GM04503 (cell line): ENCODE results near the gene PAN2.
A peak's percentile ranks its signal among the peaks of the same experiment; 100 is the strongest.
"Not testable (repeated sequence)": the region's sequence is repeated elsewhere in the genome, so short reads cannot be mapped to it uniquely, and the experiment has no call there.

Source experiments
- DNase-seq: peaks from one replicate; pipeline ENCODE4 v3.0.0-alpha.2; 2012; ENCODE audit warnings: low read depth

PAN2 gene, protein sequence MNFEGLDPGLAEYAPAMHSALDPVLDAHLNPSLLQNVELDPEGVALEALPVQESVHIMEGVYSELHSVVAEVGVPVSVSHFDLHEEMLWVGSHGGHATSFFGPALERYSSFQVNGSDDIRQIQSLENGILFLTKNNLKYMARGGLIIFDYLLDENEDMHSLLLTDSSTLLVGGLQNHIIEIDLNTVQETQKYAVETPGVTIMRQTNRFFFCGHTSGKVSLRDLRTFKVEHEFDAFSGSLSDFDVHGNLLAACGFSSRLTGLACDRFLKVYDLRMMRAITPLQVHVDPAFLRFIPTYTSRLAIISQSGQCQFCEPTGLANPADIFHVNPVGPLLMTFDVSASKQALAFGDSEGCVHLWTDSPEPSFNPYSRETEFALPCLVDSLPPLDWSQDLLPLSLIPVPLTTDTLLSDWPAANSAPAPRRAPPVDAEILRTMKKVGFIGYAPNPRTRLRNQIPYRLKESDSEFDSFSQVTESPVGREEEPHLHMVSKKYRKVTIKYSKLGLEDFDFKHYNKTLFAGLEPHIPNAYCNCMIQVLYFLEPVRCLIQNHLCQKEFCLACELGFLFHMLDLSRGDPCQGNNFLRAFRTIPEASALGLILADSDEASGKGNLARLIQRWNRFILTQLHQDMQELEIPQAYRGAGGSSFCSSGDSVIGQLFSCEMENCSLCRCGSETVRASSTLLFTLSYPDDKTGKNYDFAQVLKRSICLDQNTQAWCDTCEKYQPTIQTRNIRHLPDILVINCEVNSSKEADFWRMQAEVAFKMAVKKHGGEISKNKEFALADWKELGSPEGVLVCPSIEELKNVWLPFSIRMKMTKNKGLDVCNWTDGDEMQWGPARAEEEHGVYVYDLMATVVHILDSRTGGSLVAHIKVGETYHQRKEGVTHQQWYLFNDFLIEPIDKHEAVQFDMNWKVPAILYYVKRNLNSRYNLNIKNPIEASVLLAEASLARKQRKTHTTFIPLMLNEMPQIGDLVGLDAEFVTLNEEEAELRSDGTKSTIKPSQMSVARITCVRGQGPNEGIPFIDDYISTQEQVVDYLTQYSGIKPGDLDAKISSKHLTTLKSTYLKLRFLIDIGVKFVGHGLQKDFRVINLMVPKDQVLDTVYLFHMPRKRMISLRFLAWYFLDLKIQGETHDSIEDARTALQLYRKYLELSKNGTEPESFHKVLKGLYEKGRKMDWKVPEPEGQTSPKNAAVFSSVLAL

DNA sequence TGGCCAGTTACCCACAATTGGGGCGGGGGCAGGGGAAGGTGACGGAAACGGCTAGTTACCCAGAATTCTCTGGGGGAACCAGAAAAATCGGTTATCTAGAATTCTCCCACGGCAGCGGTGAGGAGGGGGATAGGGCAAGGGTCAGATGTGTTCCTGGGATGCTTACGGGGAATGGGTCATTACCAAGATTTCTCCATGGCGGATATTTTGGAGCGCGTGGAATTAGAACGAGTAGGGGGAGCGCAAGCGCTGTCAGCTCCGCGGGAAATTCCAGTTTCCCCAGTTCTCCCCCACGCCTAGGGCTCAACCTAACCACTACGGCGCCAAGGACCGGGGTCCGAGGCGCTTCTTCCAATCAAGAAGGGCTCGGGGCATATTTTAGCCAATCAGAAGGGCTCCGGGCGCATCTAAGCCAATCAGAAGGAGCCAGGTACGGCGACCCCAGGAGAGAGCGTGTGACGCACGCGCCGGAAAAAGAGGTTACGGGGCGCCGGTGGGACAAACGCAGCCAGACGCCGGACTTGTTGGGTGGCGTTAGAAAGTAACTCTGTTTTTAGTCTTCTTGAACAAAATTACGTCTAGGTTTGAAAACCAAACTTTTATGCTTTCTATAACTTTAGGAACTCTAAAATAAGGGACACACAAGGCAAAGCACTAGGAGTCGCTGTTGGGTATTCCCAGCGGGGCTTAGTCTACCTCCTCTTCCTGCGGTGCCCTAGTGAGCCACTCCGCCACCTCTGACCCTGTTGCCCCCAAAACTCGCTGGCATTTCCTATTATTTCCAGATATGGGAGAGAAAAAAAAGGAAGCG is at the start of gene PAN2:
Gene PAN2 (minus strand): TSS at position 322 of the 811 bp plus-strand sequence. CDS start 906 bp downstream, outside the sequence.
- peak; percentile 88 for DNase-seq

DNA sequence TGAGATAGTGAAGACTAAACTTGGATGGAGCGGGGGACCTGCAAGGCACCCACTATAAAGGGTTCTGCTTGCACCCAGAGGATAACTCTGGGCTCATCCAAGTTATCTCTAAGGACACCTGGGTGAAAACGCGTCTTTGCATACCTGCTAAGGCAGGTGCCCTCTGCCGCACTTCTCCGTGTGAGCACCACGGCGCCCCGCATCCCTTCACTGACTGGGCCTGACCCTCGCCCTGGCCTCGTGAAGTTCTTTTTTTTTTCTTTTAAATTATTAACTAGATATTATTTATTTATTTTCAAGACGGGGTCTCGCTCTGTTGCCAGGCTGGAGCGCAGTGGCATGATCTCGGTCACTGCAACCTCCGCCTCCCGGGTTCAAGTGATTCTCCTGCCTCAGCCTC is 48.8 kb upstream of the PAN2 start:
- DNase-seq, result no peak

DNA sequence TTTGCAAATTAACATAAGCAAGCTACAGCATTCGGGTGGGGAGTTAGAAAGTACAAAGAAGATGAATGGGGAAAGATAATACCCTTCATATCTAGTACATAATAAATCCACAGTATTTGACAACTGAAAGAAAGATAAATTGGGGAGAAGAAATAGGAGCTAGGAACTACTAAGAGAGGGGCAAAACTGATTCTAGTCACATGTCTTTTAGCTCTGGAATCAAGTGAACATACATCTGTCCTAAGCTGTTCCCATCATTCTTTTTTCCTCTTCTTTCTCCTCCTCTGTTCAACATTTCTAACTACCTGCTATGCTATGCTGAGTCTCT is 44.2 kb upstream of the PAN2 start:
- no peak for DNase-seq

DNA sequence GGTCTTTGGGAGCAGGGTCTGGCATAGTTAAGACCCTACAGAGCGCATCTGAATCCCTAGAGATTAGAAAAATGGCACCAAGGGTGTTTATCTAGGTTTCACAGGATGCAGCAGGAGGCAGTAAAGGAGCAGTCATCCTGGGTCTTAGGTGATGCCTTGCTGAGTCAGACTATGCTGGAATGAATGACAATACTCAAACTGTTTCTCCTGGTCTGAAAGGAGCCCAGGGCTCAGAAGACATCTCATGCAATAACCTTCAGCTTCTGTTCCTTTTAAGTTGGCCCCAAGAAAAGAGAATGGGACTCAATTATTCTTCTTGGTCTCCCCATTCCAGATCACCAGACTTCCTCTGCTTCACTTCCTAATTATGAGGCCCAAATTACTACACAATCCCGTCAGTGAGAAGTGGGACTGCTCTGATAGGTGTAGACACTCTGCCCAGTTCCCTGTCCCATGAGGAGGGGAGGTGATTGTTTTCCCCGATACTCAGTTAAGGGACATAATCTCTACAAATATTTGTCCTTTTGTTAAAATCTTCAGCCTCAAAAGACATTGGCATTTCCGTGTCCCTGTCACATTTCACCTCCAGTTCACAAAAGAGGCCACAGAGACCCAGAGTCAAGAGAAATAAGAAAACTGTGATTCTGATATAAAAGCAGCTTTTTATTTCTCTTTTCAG is 43.6 kb upstream of the PAN2 start:
- DNase-seq, result no peak

DNA sequence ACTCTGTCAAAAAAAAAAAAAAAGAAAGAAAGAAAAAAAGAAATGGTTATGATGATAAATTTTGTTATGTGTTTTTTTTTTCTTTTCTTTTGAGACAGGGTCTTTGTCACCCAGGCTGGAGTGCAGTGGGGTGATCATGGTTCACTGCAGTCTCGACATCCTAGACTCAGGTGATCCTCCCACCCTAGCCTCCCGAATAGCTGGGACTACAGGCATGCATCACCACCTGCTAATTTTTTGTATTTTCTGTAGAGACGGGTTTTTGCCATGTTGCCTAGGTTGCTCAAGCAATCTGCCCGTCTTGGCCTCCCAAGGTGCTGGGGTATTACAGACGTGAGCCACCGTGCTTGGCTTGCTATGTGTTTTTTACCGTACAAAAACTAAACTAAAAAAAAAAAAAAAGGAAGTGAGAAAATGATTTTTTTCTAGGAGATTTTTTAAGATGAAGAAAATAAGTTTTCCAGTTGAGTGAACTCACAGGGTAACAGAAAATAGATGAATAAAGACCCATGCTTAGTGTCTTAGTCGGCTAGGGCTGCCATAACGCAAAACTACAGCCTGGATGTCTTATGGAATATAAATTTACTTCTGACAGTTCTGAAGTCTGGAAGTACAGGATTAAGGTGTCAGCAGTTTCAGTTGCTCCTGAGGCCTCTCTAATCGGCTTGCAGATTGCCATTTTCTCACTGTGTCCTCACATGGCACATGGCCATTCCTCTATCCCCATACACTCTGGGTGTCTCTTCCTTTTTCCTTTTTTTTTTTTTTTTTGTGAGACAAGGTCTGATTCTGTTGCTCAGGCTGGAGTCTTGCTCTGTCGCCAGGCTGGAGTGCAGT is 42.0 kb upstream of the PAN2 start:
- no peak for DNase-seq

DNA sequence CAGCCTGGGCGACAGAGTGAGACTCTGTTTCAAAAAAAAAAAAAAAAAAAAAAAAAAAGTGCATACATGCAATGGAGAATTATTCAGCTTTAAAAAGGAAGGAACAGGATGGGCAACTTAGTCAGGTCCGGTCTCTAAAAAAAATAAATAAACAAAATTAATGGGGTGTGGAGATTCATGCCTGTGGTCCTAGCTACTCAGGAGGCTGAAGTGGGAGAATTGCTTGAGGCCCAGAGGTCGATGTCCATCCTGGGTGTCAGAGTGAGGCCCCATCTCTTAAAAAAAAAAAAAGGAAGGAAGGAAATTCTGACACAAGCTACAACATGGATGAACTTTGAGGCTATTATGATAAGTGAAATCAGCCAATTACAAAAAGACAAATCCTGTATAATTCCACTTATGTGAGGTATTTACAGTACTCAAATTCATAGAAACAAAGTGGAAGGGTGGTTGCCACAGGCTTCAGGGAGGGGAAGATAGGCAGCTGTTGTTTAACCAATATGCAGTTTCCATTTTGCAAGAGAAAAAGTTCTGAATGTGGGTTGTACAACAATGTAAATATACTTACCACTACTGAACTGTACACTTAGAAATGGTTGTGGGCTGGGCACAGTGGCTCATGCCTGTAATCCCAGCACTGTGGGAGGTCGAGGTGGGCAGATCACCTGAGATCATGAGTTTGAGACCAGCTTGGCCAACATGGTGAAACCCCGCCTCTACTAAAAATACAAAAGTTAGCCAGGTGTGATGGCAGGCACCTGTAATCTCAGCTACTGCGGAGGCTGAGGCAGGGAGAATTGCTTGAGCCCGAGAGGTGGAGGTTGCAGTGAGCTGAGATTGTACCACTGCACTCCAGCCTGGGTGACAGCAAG is 41.2 kb upstream of the PAN2 start:
- DNase-seq, result no peak

DNA sequence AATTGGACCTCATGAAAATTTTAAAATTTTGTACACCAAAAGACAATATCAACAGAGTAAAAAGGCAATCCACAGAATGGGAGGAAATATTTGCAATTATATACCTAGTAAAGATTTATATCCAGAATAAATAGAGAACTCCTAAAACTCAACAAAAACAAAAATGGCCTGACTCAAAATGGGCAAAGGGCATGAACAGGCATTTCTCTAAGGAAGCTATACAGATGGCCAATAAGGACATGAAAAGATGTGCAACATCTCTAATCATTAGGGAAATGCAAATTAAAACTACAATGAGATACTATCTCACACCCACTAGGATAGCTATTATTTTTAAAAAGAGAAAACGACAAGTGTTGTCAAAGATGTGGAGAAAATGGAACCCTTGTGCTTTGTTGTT is 39.7 kb upstream of the PAN2 start:
- DNase-seq, result no peak

DNA sequence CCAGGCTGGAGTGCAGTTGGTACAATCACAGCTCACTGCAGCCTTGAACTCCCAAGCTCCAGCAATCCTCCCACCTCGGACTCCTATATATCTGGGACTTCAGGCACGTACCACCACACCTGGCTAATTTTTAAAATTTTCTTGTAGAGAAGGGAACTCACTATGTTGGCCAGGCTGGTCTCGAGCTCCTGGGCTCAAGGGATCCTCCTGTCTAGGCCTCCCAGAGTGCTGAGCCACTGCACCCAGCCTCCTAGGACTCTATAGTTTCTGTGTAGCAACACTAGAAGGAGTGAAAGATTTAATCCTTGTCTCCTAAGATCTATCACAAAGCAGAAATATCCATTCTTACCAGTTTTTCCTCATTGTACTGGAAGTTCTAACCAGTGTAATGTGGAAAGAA is 33.1 kb upstream of the PAN2 start:
- no peak for DNase-seq

DNA sequence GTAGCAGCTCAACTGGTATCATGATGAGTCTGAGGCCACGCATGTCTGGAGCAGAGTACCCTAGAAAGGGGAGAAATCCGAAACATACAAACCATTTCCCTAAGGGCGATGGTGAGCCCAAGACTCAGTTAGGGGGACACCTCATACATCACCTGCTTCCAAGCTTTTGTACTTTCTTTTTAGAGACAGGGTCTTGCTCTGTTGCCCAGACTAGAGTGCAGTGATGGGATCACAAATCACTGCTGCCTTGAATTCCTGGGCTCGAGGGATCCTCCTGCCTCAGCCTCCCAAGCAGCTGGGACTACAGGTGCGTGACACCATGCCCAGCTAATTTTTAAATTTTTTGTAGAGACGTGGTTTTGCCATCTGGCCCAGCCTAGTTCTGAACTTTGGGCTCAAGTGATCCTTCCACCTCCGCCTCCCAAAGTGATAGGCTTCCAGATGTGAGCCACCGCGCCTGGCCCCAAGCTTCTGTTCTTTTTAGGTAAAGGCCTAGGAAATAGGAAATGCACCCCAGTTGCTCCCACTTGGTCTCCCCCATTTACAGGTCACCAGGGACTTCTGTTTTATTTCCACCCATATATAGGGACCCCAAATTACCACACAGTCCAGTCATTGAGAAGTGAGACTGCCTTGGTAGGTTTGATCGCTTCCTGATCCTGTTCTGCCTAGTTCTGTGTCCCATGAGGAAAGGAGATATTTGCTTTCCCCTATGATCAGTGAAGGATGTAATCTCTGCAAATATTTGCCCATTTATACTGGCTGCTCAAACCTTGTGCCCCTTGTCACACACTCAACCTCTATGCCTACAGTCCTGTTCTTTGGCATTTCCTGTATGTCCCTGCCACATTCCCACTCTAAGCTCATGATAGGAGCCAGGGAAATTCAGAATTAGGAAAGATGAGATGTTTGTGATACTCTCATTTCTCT is 28.6 kb upstream of the PAN2 start, which contains the start of gene APOF:
Gene APOF (minus strand): TSS at position 728 of the 930 bp plus-strand sequence. CDS start 112 bp downstream, at position 616.
- DNase-seq, result no peak

DNA sequence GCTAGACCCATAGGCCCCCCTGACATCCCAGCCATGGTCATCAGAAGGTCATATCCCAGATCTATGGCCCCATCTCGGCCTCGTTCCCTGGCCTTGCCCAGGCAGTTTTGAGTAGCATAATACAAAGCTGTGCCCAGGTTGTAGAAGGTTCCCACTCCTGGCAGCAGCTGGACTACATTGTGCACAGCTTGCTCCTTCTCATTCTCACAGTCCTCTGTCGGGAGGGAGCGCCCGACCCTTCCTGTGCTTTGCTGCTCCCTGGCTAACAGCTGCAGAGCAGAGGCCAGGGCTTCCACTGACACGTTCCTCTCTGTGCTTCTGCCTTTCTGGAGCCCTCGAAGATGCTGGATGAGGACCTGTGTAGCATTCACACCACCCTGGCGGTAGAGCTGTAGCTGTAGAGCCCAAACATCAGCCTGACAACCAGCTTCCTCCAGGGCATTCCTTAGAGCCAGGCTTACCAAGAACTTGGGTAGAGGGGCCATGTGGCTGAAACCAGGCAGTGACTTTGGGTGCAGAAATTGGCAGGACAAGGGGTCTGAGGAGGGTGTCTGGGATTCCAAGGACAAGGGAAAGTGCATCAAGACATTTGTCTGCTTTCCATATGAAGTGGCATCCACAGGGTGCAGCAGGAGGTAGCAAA is 27.8 kb upstream of the PAN2 start:
- DNase-seq, result no peak

DNA sequence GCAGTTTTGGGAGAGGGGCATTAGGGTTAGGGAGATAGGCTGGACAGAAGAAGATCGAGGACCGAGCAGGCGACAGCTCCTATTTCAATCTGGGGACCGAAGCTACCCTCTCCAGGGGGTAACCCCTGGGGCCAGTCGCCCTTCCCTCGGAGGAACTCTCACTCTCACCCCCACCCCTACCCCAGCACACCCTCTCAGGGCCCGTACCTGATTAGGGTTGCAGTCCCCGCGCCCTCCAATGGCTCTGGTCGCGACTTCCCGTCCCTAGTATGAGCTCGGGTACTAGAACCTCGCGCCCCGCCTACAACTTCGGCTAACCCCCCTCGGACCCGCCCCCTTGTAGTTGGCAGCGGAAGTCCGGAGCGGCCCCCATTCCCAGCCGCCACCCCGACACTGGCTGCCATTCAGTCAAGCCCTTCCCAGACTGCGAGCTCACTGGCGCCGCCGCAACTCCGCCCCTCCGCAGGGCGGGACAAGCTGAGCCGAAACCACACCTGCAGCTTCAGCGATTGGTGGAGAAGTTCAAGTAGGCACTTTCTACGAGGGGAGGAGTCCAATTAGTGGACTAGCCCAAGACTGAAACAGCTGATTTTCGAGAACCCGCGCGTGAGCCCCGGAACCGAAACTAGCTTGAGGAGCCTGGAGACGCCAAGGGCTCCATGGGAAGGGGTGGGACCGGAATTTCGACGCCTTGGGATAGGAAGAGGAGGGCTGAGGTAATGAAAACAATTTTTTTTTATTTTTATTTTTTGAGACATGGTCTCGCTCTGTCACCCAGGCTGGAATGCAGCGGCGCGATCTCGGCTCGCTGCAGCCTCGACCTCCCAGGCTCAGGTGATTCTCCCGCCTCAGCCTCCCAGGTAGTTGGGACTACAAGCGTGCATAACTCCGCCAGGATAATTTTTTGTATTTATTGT is 26.3 kb upstream of the PAN2 start, which contains the start of gene STAT2:
Gene STAT2 (minus strand): TSS at position 257 of the 917 bp plus-strand sequence. CDS start 3,536 bp downstream, outside the sequence.
- peak; percentile 100 for DNase-seq

DNA sequence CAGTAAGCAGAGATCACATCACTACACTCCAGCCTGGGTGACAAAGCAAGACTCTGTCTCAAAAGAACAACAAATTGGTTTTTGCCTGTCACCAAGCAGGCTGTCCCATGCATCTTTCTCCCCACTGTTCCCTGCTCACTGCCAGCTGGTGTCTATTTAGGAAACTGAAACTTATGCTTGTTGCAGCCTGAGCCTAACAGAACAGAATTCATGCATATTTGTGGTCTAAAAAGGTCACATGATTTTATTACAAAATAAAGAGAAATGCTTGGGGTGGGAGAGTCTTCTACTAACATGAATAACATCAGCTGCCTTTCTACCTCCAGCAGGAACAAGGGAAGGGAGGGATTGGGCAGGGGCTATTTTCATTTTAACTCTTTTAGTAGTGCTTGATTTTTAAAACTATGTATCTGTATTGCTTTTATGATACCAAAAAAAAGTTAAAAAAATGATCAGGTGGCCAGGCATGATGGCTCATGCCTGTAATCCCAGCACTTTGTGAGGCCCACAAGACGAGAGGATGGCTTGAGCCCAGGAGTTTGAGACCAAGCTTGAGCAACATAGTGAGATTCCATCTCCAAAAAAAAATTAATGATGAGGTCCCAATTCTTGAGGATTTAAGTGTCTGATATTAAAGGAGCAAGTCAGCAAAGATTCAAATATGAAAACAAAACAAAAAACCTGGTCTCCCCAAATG is 25.2 kb upstream of the PAN2 start:
- peak; percentile 84 for DNase-seq

DNA sequence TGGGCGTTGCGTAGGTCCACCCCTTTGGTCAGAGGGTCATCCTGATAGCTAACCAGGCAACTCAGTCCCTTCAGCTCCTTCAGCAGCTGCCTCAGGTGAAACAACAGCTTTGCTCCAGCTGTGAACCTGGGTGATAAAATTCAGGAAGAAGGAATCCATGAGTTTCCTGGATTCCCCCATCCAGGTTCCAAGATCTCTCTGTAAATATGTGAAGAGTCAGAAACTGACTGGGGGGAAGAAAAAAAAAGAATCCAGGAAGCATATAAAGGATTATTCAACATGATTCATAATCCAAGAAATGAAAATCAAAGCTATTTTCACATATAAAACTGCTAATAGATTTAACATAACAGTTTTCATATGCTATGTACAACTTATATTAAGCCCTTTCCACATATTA is 17.5 kb upstream of the PAN2 start:
- DNase-seq, result no peak

DNA sequence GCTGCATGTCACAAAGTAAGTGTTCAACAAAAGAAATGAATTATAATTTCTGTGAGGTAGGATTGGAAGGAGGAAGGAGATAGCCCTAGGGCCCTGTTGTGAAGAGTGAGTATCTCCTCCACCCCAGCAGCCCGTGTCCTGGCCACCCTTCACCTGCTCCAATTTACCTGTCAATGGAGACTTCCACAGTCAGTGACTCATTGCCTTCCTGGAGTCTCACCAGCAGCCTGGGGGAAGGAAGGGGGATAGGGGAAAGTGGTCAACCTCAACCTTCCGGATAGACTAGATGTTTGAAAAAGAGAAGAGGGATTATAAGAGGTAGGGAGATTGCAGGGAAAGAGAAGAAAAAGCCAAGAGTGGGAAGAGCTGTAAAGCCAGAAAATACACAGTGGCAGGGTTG is 16.9 kb upstream of the PAN2 start:
- no peak for DNase-seq

DNA sequence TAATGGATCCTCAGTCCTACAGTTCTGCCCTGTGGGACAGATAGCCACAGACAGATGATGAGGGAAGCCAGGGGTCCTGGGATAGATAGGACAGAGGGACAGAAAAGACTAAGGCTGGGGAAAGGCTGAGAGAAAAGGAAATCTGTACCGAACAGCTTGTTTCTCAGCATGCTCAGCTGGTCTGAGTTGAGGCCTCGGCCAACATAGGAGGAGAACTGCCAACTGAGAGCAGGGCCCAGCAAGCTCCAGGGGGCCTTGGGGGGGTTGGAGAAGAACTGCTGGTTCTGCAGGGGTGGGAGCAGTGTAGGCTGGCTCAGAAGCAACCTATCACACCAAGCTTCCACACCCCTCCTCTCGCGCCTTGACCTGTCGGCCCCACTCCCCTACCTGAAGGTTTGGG is 15.0 kb upstream of the PAN2 start:
- no peak for DNase-seq

DNA sequence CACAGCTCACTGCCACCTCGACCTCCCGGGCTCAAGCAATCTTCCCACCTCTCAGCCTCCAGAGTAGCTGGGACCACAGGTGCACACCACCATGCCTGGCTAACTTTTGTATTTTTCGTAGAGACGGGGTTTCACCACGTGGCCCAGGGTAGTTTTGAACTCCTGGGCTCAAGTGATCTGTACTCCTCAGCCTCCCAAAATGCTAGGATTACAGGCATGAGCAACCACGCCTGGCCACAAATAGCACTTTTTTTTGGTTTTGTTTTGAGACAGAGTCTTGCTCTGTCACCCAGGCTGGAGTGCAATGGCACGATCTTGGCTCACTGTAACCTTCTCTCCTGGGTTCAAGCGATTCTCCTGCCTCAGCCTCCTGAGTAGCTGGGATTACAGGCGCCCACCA is 13.5 kb upstream of the PAN2 start:
- not testable (repeated sequence) for DNase-seq
